GM12878 (cell line): ENCODE measurements around the gene DMPK. TPM values are rescaled to one million over a fixed set of nuclear protein-coding genes. Genes with fewer than 3 reads are reported as not detected.
A peak's percentile ranks its signal among the peaks of the same experiment; 100 is the strongest.

Experiments
- CBX5 ChIP-seq: sonication (generic); IDR thresholded peaks from 2 replicates; pipeline ENCODE4 v1.6.1; 2016; ENCODE audit warnings: low read depth, moderate library complexity, mild to moderate bottlenecking, inconsistent platforms
- CEBPZ ChIP-seq: fragments of 150-350 bp; IDR thresholded peaks from 2 replicates; pipeline ENCODE4 v1.6.1; 2016; ENCODE audit warnings: low read depth, low read length
- E4F1 ChIP-seq: fragments of 450-650 bp; IDR thresholded peaks from 2 replicates; pipeline ENCODE4 v1.6.1; 2018; ENCODE audit warnings: borderline replicate concordance, mild to moderate bottlenecking; ENCODE audit not compliant: partially characterized antibody
- EED ChIP-seq: sonication (generic); IDR thresholded peaks from 2 replicates; pipeline ENCODE4 v1.6.1; 2016; ENCODE audit warnings: antibody characterized with exemption, low read depth
- ELK1 ChIP-seq: IDR thresholded peaks from 2 replicates; pipeline ENCODE4 v1.6.1; 2012; ENCODE audit warnings: low read depth, low read length, improper control_type of control experiment
- EP300 ChIP-seq, 2 experiments: fragments of 150-350 bp in 1 of 2; IDR thresholded peaks; 2 replicates each; pipeline ENCODE4 v1.6.1; 2011 to 2012; ENCODE audit warnings: low read depth in 2 of 2, low read length in 2 of 2, borderline replicate concordance in 1 of 2, improper control_type of control experiment in 1 of 2, inconsistent platforms in 1 of 2; ENCODE audit not compliant: control insufficient read depth in 1 of 2
- FOXK2 ChIP-seq: fragments of 450-650 bp; IDR thresholded peaks from 2 replicates; pipeline ENCODE4 v1.6.1; 2017; ENCODE audit warnings: mild to moderate bottlenecking, moderate library complexity
- JUND ChIP-seq: IDR thresholded peaks from 2 replicates; pipeline ENCODE4 v1.6.1; 2012; ENCODE audit warnings: low read depth, mild to moderate bottlenecking, low read length, improper control_type of control experiment, moderate library complexity
- KLF5 ChIP-seq: fragments of 450-650 bp; IDR thresholded peaks from 2 replicates; pipeline ENCODE4 v1.6.1; 2014; ENCODE audit warnings: mild to moderate bottlenecking; ENCODE audit not compliant: partially characterized antibody
- MEF2A ChIP-seq: IDR thresholded peaks from 2 replicates; pipeline ENCODE4 v1.6.1; 2011; ENCODE audit warnings: low read depth, mild to moderate bottlenecking, low read length, moderate library complexity; ENCODE audit not compliant: insufficient read depth
- MTA3 ChIP-seq: IDR thresholded peaks from 2 replicates; pipeline ENCODE4 v1.6.1; 2012; ENCODE audit warnings: low read length, inconsistent platforms, borderline replicate concordance
- MXI1 ChIP-seq: fragments of 150-350 bp; IDR thresholded peaks from 2 replicates; pipeline ENCODE4 v1.6.1; 2011; ENCODE audit warnings: low read depth, mild to moderate bottlenecking, inconsistent platforms, low read length, improper control_type of control experiment
- MYB ChIP-seq: fragments of 150-350 bp; IDR thresholded peaks from 2 replicates; pipeline ENCODE4 v1.6.1; 2014; ENCODE audit warnings: mild to moderate bottlenecking, low read depth, low read length, borderline replicate concordance
- NBN ChIP-seq: fragments of 450-650 bp; IDR thresholded peaks from 2 replicates; pipeline ENCODE4 v1.6.1; 2016
- NR2C1 ChIP-seq: fragments of 450-650 bp; IDR thresholded peaks from 2 replicates; pipeline ENCODE4 v1.6.1; 2017; ENCODE audit warnings: antibody characterized with exemption, mild to moderate bottlenecking, moderate library complexity
- RAD51 ChIP-seq: fragments of 450-650 bp; IDR thresholded peaks from 2 replicates; pipeline ENCODE4 v1.6.1; 2016; ENCODE audit warnings: moderate library complexity, mild to moderate bottlenecking, inconsistent platforms
- RBBP5 ChIP-seq: fragments of 200-600 bp; sonication (generic); conservative IDR thresholded peaks from 2 replicates; pipeline ENCODE4 v1.6.1; 2016
- SIN3A ChIP-seq: IDR thresholded peaks from 2 replicates; pipeline ENCODE4 v1.6.1; 2012; ENCODE audit warnings: low read depth, low read length, improper control_type of control experiment
- ZBTB33 ChIP-seq: fragments of 450-650 bp; IDR thresholded peaks from 2 replicates; pipeline ENCODE4 v1.6.1; 2017; ENCODE audit warnings: mild to moderate bottlenecking
- ZNF384 ChIP-seq: IDR thresholded peaks from 2 replicates; pipeline ENCODE4 v1.6.1; 2012; ENCODE audit warnings: low read depth, mild to moderate bottlenecking, low read length, improper control_type of control experiment, borderline replicate concordance
- polyA plus RNA-seq, 11 experiments: library from polyadenylated mRNA; depleted of rRNA in 4 of 11; unstranded in 6 of 11; stranded (reverse) in 5 of 11; fragments of >200 nt; fragmentation: Nextera tagmentation in 4 of 11; fragmentation: Illumina TruSeq in 1 of 11; extraction: Ambion mirVana in 4 of 11; extraction: Trizol in 1 of 11; gene quantifications; 1 replicate in 1 of 11; 2 replicates in 10 of 11; pipeline versions ENCODE4 v1.2.1 to v1.2.3, GENCODE V29; 2011 to 2016; ENCODE audit warnings: inconsistent platforms in 2 of 11, missing spikeins in 2 of 11, low read depth in 1 of 11
- total RNA-seq, 4 experiments: library from RNA; depleted of rRNA in 3 of 4; stranded (reverse); fragments of >200 nt in 3 of 4; fragmentation: Illumina TruSeq in 1 of 4; extraction: Trizol in 1 of 4; gene quantifications; 2 replicates each; pipeline versions ENCODE4 v1.2.1 to v1.2.3, GENCODE V29; 2013 to 2021

The DMPK gene
- total and polyA plus RNA-seq, 10 of the 15 experiments (the other 5 are each of a cell fraction or from before 2014, with no cell fraction given): 0.60 to 33.6 (median 5.2) TPM

- TF ChIP-seq FOXK2 (no peak), NBN (peak; percentile 67), MXI1 (peak; percentile 24; the same call in 1 of the 2 replicates), RBBP5 (no peak), MEF2A (0 out of 2 replicates have a peak, but pooled peaks have one; percentile 9), CBX5 (no peak), ELK1 (peak; percentile 53; the same call in 1 of the 2 replicates), SIN3A (peak; percentile 90), KLF5 (peak; percentile 23), MYB (peak; percentile 71; the same call in 1 of the 2 replicates), EED (peak; percentile 29; the same call in 1 of the 2 replicates), RAD51 (no peak), MTA3 (no peak), EP300 (IDR thresholded peaks at IDR 0.05; ENCODE audit: borderline replicate concordance in 1 of 2, control insufficient read depth in 1 of 2, low read depth in 2 of 2, low read length in 2 of 2) (no peak), ZNF384 (0 out of 2 replicates have a peak, but pooled peaks have one; percentile 3), NR2C1 (peak; percentile 85), ZBTB33 (no peak), E4F1 (peak; percentile 88), JUND (no peak), CEBPZ (no peak)
Measured at GRCh38 chr19:45730368-45731288, 51.7 kb downstream of the DMPK start, which contains the start of gene FBXO46 (continued).
